ENCODE measurements around the gene ZNF560.
"Not testable (repeated sequence)": the region's sequence is repeated elsewhere in the genome, so short reads cannot be mapped to it uniquely, and the experiment has no call there.

The ZNF560 gene

GRCh38 chr19:9498183-9498902 is at the start of gene ZNF560:
Gene ZNF560 (minus strand): TSS chr19:9498616. CDS start chr19:9475313, 23,303 bp downstream.
- DNase-seq (ENCODE audit: insufficient read length, low spot score), result no peak

GRCh38 chr19:9547870-9548269 is 49.5 kb upstream of the ZNF560 start:
- DNase-seq (ENCODE audit: insufficient read length, low spot score) (no peak), FAIRE-seq (no peak)

More at GRCh38 chr19:9498183-9498902, at the start of gene ZNF560:
- FAIRE-seq, result no peak

- not testable (repeated sequence) for DNase-seq (ENCODE audit: insufficient read length, low spot score); FAIRE-seq
Measured at GRCh38 chr19:9541281-9541680, 42.9 kb upstream of the ZNF560 start.

- FAIRE-seq; DNase-seq (ENCODE audit: insufficient read length, low spot score): not testable (repeated sequence)
Measured at GRCh38 chr19:9539921-9540320, 41.5 kb upstream of the ZNF560 start.

- not testable (repeated sequence) for FAIRE-seq; DNase-seq (ENCODE audit: insufficient read length, low spot score)
Measured at GRCh38 chr19:9539201-9539600, 40.8 kb upstream of the ZNF560 start.

- DNase-seq (ENCODE audit: insufficient read length, low spot score) (peak; percentile 66), FAIRE-seq (peak; percentile 81)
Measured at GRCh38 chr19:9538183-9539058, 40.0 kb upstream of the ZNF560 start, which contains the start of gene ZNF426. Gene ZNF426 (minus strand): TSS chr19:9538645. CDS start chr19:9536232, 2,413 bp downstream.

- no peak for DNase-seq (ENCODE audit: insufficient read length, low spot score)
- FAIRE-seq, result no peak
Measured at GRCh38 chr19:9535934-9536333, 37.5 kb upstream of the ZNF560 start.

- DNase-seq (ENCODE audit: insufficient read length, low spot score) (no peak), FAIRE-seq (no peak)
Measured at GRCh38 chr19:9531933-9532332, 33.5 kb upstream of the ZNF560 start.

- FAIRE-seq (no peak), DNase-seq (ENCODE audit: insufficient read length, low spot score) (no peak)
Measured at GRCh38 chr19:9528757-9529336, 30.4 kb upstream of the ZNF560 start.

GRCh38 chr19:9523885-9524474 is 25.6 kb upstream of the ZNF560 start:
- FAIRE-seq (no peak), DNase-seq (ENCODE audit: insufficient read length, low spot score) (no peak)

GRCh38 chr19:9507285-9507684 is 8.9 kb upstream of the ZNF560 start:
- DNase-seq (ENCODE audit: insufficient read length, low spot score) (no peak), FAIRE-seq (no peak)

GRCh38 chr19:9500796-9501195 is 2.4 kb upstream of the ZNF560 start:
- DNase-seq (ENCODE audit: insufficient read length, low spot score), result no peak
- FAIRE-seq, result no peak

GRCh38 chr19:9494096-9494495 is 4.3 kb downstream of the ZNF560 start:
- DNase-seq (ENCODE audit: insufficient read length, low spot score) (no peak), FAIRE-seq (no peak)

GRCh38 chr19:9487016-9487415 is 11.4 kb downstream of the ZNF560 start:
- FAIRE-seq (no peak), DNase-seq (ENCODE audit: insufficient read length, low spot score) (no peak)

GRCh38 chr19:9485140-9485539 is 13.3 kb downstream of the ZNF560 start:
- FAIRE-seq, result no peak
- DNase-seq (ENCODE audit: insufficient read length, low spot score), result no peak

GRCh38 chr19:9474975-9475374 is 23.4 kb downstream of the ZNF560 start:
- FAIRE-seq (no peak), DNase-seq (ENCODE audit: insufficient read length, low spot score) (no peak)

GRCh38 chr19:9467161-9467560 is 31.3 kb downstream of the ZNF560 start:
- no peak for FAIRE-seq
- no peak for DNase-seq (ENCODE audit: insufficient read length, low spot score)

- DNase-seq (ENCODE audit: insufficient read length, low spot score) (no peak), FAIRE-seq (no peak)
Measured at GRCh38 chr19:9461938-9462337, 36.5 kb downstream of the ZNF560 start.

GRCh38 chr19:9456018-9456689 is 42.3 kb downstream of the ZNF560 start:
- FAIRE-seq (no peak), DNase-seq (ENCODE audit: insufficient read length, low spot score) (no peak)

GRCh38 chr19:9453953-9454352 is 44.5 kb downstream of the ZNF560 start:
- DNase-seq (ENCODE audit: insufficient read length, low spot score) (no peak), FAIRE-seq (no peak)

Data from GM19239 (cell line).